Activated CD4-positive, alpha-beta T cell treated with anti-CD3 and anti-CD28 coated beads for 4 hours (primary cell): ENCODE measurements around the gene KRT82.
"Not testable (repeated sequence)": the region's sequence is repeated elsewhere in the genome, so short reads cannot be mapped to it uniquely, and the experiment has no call there.

Source experiments
- DNase-seq, 2 donors: peaks; one replicate each; pipeline ENCODE4 v3.0.0-alpha.2; 2020

Gene KRT82

GRCh38 chr12:52358575-52359350, 47.4 kb downstream of the KRT82 start:
- no peak for DNase-seq

- DNase-seq, result no peak
Measured at GRCh38 chr12:52356762-52357580, 49.2 kb downstream of the KRT82 start.

GRCh38 chr12:52356031-52356761, 49.9 kb downstream of the KRT82 start:
- DNase-seq, result no peak

- DNase-seq, result no peak
Measured at GRCh38 chr12:52355176-52355575, 51.0 kb downstream of the KRT82 start.

GRCh38 chr12:52354200-52354599, 51.9 kb downstream of the KRT82 start:
- DNase-seq, result no peak

- no peak for DNase-seq
Measured at GRCh38 chr12:52353766-52354165, 52.4 kb downstream of the KRT82 start.

- DNase-seq, result no peak
Measured at GRCh38 chr12:52352951-52353350, 53.2 kb downstream of the KRT82 start.

GRCh38 chr12:52351196-52352059, 54.7 kb downstream of the KRT82 start:
- peak; percentile 25 to 38 for DNase-seq

GRCh38 chr12:52350786-52351185, 55.3 kb downstream of the KRT82 start:
- DNase-seq, result no peak

- DNase-seq, result no peak
Measured at GRCh38 chr12:52350021-52350620, 56.0 kb downstream of the KRT82 start.

GRCh38 chr12:52349196-52349595, 56.9 kb downstream of the KRT82 start:
- no peak for DNase-seq

GRCh38 chr12:52347551-52348510, 58.3 kb downstream of the KRT82 start:
- DNase-seq, result no peak

- no peak for DNase-seq
Measured at GRCh38 chr12:52347016-52347415, 59.1 kb downstream of the KRT82 start.

GRCh38 chr12:52346593-52346992, 59.5 kb downstream of the KRT82 start:
- no peak for DNase-seq

- DNase-seq, result not testable (repeated sequence)
Measured at GRCh38 chr12:52345041-52345440, 61.1 kb downstream of the KRT82 start.

- no peak for DNase-seq
Measured at GRCh38 chr12:52344111-52344510, 62.0 kb downstream of the KRT82 start.
